Hepatocyte (in vitro differentiated cells): ENCODE results near the gene SEC61G. TPM values are rescaled to one million over a fixed set of nuclear protein-coding genes. Genes with fewer than 3 reads are reported as not detected.

ENCODE experiments used
- DNase-seq: peaks from one replicate; pipeline ENCODE4 v3.0.0-alpha.2; 2016; ENCODE audit warnings: low spot score
- H2AFZ ChIP-seq: fragments of 200-600 bp; sonication (generic); 2 replicates; pipeline ENCODE4 v1.6.0; 2016; ENCODE audit warnings: antibody characterized with exemption, mild to moderate bottlenecking
- H3K27ac ChIP-seq: fragments of 200-600 bp; sonication (generic); 2 replicates; pipeline ENCODE4 v1.5.1; 2016; ENCODE audit warnings: mild to moderate bottlenecking
- H3K27me3 ChIP-seq: fragments of 200-600 bp; sonication (generic); 2 replicates; pipeline ENCODE4 v1.6.1; 2016
- H3K36me3 ChIP-seq: fragments of 200-600 bp; sonication (generic); replicated peaks from 2 replicates; pipeline ENCODE4 v1.5.1; 2016; ENCODE audit warnings: low read depth; ENCODE audit not compliant: insufficient read depth
- H3K4me1 ChIP-seq: fragments of 200-600 bp; sonication (generic); 2 replicates; pipeline ENCODE4 v1.5.1; 2016; ENCODE audit warnings: mild to moderate bottlenecking, moderate library complexity; ENCODE audit not compliant: insufficient read depth
- H3K4me2 ChIP-seq: fragments of 200-600 bp; sonication (generic); 2 replicates; pipeline ENCODE4 v1.6.0; 2016
- H3K4me3 ChIP-seq: fragments of 200-600 bp; sonication (generic); 2 replicates; pipeline ENCODE4 v1.5.1; 2016; ENCODE audit warnings: mild to moderate bottlenecking
- H3K79me2 ChIP-seq: fragments of 200-600 bp; sonication (generic); 2 replicates; pipeline ENCODE4 v1.6.0; 2017; ENCODE audit warnings: mild to moderate bottlenecking
- H3K9me2 ChIP-seq: fragments of 200-600 bp; sonication (generic); replicated peaks from 2 replicates; pipeline ENCODE4 v1.6.0; 2017; ENCODE audit warnings: mild to moderate bottlenecking; ENCODE audit not compliant: insufficient read depth
- H3K9me3 ChIP-seq: fragments of 200-600 bp; sonication (generic); 2 replicates; pipeline ENCODE4 v1.5.1; 2016; ENCODE audit warnings: low read depth, mild to moderate bottlenecking
- H4K20me1 ChIP-seq: fragments of 200-600 bp; sonication (generic); 2 replicates; pipeline ENCODE4 v1.6.0; 2016; ENCODE audit warnings: mild to moderate bottlenecking; ENCODE audit not compliant: insufficient read depth, poor library complexity, severe bottlenecking
- EZH2 ChIP-seq: fragments of 200-600 bp; sonication (generic); IDR thresholded peaks from 2 replicates; pipeline ENCODE4 v1.6.1; 2016; ENCODE audit warnings: antibody characterized with exemption, mild to moderate bottlenecking, borderline replicate concordance
- EZH2phosphoT487 ChIP-seq: fragments of 200-600 bp; sonication (generic); IDR thresholded peaks from one replicate; pipeline ENCODE4 v1.6.1; 2018; ENCODE audit warnings: antibody characterized with exemption, mild to moderate bottlenecking, low read depth, moderate library complexity; ENCODE audit not compliant: unreplicated experiment, severe bottlenecking
- WGBS: methylation state at CpG from one replicate; pipeline ENCODE4 v1.1.6; 2016; ENCODE audit warnings: low lambda C conversion rate; ENCODE audit errors: missing lambda C conversion rate; 5-methylcytosine and 5-hydroxymethylcytosine counted together
- polyA plus RNA-seq: library from polyadenylated mRNA; unstranded; fragments of >200 nt; fragmentation: Nextera tagmentation; extraction: Ambion mirVana; gene quantifications from 2 replicates; pipeline ENCODE4 v1.2.1, GENCODE V29; 2016
- total RNA-seq: library from RNA; depleted of rRNA; stranded (reverse); fragments of >200 nt; gene quantifications from 2 replicates; pipeline ENCODE4 v1.2.3, GENCODE V29; 2014
- TF ChIP-seq, protein P1 (sequence below): fragments of 200-600 bp; sonication (generic); IDR thresholded peaks from 2 replicates; pipeline ENCODE4 v1.5.1; 2016; ENCODE audit warnings: antibody characterized with exemption, mild to moderate bottlenecking; ENCODE audit not compliant: poor library complexity

Gene SEC61G
- total and polyA plus RNA-seq, 2 experiments from 2014 or later: 444 to 1,101 TPM

DNA sequence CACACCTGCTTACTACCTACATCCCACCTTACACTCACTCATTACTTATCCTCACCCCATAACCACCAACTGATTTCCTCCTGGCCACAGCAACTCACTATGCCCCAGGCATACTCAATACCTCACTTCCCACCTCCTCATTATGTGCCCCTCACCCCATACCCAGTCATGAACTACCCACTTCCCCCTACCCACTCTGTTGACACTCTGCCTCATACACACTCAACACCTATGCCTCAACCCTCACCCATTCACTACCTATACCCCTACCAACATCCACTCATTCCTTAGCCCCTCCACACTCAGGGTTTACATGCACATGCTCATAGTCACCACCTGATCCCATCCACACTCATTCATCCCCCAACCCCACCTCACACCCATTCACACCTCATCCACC is 39.6 kb downstream of the SEC61G start:
- no peak overlapping the region for H2AFZ ChIP-seq
- DNase-seq: no peak
- H3K9me2 ChIP-seq: no peaks in the 10 kb centered on the region
- TF ChIP-seq EZH2phosphoT487: no peak
- TF ChIP-seq, protein P1, sequence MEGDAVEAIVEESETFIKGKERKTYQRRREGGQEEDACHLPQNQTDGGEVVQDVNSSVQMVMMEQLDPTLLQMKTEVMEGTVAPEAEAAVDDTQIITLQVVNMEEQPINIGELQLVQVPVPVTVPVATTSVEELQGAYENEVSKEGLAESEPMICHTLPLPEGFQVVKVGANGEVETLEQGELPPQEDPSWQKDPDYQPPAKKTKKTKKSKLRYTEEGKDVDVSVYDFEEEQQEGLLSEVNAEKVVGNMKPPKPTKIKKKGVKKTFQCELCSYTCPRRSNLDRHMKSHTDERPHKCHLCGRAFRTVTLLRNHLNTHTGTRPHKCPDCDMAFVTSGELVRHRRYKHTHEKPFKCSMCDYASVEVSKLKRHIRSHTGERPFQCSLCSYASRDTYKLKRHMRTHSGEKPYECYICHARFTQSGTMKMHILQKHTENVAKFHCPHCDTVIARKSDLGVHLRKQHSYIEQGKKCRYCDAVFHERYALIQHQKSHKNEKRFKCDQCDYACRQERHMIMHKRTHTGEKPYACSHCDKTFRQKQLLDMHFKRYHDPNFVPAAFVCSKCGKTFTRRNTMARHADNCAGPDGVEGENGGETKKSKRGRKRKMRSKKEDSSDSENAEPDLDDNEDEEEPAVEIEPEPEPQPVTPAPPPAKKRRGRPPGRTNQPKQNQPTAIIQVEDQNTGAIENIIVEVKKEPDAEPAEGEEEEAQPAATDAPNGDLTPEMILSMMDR: no peak
- TF ChIP-seq EZH2: no peak
- H3K9me3 ChIP-seq: no peaks in the 10 kb centered on the region
- no peak overlapping the region for H3K27ac ChIP-seq
- no peak overlapping the region for H3K4me3 ChIP-seq
- H3K4me2 ChIP-seq: no peak overlapping the region
- H3K4me1 ChIP-seq: no peaks in the 10 kb centered on the region
- H3K79me2 ChIP-seq: no peaks in the 10 kb centered on the region
- no peaks in the 10 kb centered on the region for H4K20me1 ChIP-seq
- no peaks in the 10 kb centered on the region for H3K27me3 ChIP-seq
- H3K36me3 ChIP-seq: no peaks in the 10 kb centered on the region

DNA sequence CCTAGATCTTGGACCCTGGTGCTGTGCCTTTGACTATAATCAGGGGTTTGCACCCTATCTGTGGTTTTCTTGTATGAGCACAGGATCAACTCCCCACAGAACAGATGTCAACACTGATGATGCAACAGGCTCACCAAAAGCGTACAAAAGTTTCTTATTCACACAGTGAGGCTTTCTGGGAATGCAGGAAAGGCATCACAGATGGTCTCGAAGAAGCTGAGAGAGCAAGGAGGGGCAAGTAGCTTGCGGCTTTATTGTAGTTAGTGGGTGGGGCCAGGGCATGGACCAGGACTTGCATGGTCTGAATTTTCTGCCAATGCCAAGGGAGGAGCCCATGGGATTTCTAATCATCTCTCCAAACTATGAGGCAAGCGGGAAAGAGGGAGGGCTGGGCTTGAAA is 46.2 kb downstream of the SEC61G start:
- Histone ChIP-seq H3K79me2 (no peaks in the 10 kb centered on the region), H3K9me2 (no peaks in the 10 kb centered on the region), H2AFZ (no peak overlapping the region), H3K27ac (no peak overlapping the region), H3K4me1 (no peaks in the 10 kb centered on the region), H3K27me3 (no peaks in the 10 kb centered on the region), H4K20me1 (no peaks in the 10 kb centered on the region), H3K9me3 (peaks cover 3% of the 10 kb centered on the region), H3K4me2 (no peak overlapping the region), H3K4me3 (no peak overlapping the region), H3K36me3 (no peaks in the 10 kb centered on the region)
- TF ChIP-seq, protein P1: no peak
- no peak for TF ChIP-seq EZH2
- TF ChIP-seq EZH2phosphoT487: no peak
- DNase-seq: no peak
- WGBS: 80% methylated on average over 4 of the region's 4 CpGs

DNA sequence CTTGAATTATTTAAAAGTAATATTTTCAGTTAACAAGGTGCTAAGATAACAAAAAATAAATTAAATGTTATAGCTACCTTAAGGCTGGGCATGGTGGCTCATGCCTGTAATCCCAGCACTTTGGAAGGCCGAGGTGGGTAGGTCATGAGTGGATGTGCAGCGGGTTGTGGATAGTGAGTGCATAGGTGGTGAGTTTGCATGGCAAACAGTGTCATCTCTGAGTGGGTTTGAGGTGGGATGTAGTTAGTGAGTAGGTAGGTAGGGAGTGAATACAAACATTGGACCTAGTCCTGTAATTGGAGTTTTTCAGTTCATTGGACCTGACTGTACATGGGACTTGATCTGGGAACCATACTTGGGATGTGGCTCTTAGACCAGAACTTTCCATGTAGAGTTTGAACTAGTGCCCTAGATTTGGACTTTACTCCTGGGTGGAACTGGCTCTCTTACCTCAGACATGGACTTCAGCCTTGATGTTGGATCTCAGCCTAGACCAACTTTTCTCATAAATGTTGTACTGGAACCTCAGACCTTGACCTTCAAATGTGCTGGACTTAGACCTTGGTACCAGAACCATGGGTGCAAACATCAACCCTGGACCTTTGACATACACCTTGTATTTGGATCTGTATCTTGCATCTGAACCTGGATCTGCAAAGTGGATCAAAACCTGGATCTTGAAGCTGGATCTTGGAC is 47.0 kb downstream of the SEC61G start:
- peaks cover 3% of the 10 kb centered on the region for H3K9me3 ChIP-seq
- H3K36me3 ChIP-seq: no peaks in the 10 kb centered on the region
- no peaks in the 10 kb centered on the region for H3K9me2 ChIP-seq
- no peak for DNase-seq
- H3K4me2 ChIP-seq: no peak overlapping the region
- 88% methylated on average over 2 of the region's 2 CpGs for WGBS
- H3K27ac ChIP-seq: no peak overlapping the region
- TF ChIP-seq, protein P1: no peak
- TF ChIP-seq EZH2phosphoT487: no peak
- H2AFZ ChIP-seq: no peak overlapping the region
- no peak overlapping the region for H3K4me3 ChIP-seq
- H3K79me2 ChIP-seq: no peaks in the 10 kb centered on the region
- H4K20me1 ChIP-seq: no peaks in the 10 kb centered on the region
- no peaks in the 10 kb centered on the region for H3K27me3 ChIP-seq
- no peaks in the 10 kb centered on the region for H3K4me1 ChIP-seq
